HL-60/S4 treated with phorbol 12-myristate 13-acetate at 8.2 ng/mL for 4 days and 3 days (cell line): ENCODE data around the gene CCDC34.

Experiments
- in situ Hi-C: fragments of 300-500 bp; cut with MboI; formaldehyde crosslinking; loops from 2 replicates; pipeline ENCODE4 v1.15.0; 2022; ENCODE audit warnings: low sequenced_read_pairs

Gene CCDC34

DNA sequence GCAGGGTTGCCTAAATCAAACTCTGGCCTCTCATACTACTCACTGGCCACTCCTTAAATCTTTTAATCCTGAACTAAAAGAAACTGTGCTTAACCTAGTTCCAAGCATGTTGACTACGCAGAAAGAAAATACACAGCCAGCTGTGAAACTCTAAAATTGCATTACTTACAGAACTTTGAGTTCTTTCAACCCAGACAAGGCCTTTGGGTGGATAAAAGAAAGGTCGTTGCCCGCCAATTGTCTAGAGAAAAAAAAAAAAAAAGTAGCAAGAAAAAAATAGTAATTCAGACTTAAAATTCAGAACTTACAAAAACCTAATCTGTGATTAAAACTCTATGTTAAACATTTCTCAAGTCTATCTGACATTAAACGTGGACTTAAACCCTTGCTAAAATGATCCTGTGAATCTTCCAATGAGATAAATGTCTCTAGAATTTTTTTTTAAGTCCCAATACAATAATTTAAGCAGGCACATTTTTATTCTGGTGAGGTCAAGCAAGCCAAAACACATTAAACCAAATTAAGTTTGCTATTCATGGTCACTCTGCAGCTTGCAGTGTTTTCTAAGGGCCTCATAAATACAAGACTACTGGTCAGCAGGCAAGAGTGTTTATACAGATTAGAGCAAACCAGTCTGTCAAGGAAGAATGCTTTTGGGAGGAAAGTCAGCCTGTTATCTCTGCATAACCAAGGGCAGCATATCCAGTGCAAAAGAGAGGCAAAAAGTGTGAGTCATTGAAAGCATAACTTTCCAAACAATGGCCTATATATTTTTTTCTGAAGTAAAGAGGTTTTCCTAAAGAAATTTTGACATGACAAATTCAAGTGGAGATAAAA is 29.5 kb upstream of the CCDC34 start:
- in situ Hi-C loops: no loop called here

DNA sequence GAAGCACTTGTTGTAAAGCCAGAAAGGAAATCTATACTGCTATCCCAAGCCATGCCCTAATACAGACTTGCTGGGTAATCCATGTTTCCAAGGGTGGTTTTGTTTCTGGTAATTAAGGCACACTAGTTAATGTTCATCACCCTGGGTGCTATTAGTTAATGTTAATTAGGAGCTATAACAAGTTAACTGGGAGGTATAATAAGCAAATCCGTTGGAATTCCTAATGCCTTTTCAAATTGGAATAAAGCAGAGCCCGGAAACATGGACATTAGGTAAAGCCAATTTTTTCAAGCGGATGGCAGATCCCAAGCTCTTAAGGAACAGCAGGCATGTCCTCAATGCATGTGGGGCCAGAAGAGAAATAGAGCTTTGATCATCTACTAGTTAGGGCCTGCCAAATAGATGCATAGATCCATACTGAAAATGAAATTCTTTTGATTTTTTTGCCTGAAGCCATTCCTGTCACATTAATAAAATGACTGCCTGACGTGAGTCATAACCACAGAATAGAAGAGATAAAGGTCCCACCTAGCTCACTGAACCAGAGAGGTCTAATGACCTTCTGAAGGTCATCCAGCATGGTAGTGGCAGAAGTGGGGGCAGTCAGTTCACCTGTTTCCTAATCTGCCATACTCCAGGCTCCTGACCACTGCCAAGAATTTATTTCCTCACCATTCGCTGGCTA is 28.5 kb upstream of the CCDC34 start:
- in situ Hi-C loops: no loop called here

DNA sequence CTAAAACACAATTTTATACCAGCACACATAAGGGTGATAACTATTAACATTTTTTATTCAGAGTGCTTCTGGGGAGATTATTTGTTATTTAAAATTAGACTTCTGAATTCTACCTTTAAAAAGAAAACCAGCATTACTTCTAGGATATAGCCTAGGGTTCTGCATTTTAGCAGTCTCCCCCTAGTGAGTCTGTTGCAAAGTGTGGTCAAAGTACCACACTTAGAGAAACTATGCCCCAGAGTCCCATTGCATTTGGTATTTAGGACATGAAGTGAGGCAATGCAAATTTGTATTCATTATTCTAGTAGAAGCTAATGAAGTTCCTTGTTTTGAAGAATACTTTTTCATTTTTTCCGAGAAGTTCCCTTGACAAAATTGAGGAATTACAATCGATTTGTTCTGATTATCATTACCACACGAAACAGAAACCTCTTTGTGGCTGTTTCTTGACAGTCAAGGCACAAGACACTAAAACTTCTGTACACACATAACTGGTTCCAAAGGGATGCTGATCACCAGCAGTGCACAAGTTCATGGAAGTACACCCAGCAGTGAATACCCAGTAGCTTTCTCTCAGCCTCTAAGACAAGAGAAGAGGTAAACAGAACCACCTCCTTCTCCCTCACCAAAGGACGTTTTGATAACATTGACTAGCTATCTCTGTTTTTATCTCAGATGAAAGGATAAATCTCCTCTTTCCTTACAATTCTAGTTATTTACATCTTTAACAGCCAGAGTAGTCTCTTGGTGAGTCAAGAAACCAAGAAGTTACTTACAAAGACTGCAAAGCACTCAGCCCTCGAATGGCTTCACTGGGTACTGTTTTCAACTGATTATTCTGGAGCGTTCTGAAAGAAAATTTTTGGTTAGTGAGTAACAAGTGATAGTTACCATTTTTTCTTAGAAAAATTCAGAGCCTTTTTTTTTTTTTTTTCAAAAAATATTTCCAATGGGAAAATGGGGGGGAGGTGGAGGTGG is 27.6 kb upstream of the CCDC34 start:
- in situ Hi-C loops: no loop called here

DNA sequence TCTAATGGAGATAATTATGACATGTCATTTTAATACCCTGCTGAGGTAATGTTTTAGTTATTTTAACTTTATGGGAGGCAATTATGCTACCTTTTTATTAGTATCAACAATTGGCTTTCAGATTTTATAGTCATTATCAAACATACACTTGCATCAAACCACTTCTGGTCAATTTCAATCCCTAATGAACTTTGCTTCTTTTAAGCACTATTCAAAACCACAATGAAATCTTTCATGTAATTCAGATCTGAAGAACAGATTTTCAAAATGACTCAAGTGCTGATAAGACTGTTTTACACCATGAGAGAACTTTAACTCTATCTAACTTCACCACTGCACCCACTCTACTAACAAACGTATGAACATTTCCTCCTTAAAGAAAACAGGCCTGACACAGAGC is 25.9 kb upstream of the CCDC34 start:
- in situ Hi-C loops: no loop called here

DNA sequence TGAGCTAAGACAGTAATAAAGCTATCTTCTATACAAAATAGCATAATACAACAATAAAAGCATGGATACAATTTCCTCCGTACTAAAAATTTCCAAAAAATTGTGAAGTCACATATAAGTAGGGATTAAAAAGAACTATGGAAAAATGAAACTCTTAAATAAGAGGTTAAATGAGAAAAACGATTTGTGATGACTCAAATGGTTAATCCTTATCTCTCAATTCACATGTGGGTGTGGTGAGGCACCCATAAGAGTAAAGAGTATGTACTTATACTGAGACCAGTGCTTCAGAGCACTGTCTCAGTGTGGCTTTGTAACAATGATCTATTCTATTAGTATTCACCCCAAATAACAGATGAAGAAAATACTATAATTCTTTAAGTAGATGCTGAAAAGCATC is 25.0 kb upstream of the CCDC34 start:
- in situ Hi-C loops: no loop called here

DNA sequence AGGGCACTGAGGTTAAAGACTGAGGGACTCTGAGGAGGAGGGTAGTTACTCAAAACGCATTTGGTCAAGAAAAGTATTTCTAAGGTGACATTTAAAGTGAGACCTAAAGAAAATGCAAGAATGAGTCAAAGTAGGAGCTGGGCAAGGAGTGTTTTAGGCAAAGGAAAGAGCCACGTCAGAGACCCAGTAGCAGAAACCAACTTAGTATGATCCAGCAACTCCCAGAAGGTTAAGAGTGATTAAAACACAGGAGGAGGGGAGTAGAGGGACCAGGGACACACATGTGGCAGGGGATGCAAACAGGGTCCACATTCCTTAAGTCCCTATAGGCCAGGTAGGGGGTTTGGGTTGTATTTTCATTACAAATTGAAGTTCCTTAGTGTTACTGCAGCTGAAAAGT is 24.3 kb upstream of the CCDC34 start:
- in situ Hi-C loops: no loop called here

DNA sequence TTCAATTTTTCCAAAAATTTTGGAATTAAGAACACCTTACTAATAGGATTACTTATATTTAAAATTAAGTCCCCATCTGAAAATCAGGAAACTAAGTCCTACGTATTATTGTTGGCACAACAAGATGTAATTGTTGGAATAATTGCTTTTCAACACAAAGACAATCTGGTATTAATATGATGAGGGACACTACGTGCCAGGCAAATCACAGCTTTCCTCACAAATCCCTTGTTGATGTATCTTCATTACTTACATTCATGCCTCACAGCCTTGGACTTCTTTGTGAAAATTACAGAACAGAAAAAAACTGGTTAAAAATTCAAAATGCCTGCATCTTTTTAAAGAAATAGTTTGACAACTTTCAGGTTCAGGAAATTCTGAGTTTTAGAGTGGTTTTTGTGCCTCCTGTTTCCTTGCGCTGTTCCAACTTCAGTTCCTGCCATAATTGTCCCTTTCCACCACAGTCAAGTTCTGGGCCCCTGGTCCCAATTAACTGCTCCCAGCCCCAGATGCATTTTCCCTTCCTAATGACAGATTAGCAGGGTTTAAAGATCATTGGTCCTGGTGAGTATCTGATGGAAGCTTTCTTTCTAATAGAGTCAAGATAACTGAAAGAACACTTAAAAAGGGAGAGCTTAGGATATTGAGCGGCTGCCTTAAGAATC is 23.3 kb upstream of the CCDC34 start:
- in situ Hi-C loops: no loop called here

DNA sequence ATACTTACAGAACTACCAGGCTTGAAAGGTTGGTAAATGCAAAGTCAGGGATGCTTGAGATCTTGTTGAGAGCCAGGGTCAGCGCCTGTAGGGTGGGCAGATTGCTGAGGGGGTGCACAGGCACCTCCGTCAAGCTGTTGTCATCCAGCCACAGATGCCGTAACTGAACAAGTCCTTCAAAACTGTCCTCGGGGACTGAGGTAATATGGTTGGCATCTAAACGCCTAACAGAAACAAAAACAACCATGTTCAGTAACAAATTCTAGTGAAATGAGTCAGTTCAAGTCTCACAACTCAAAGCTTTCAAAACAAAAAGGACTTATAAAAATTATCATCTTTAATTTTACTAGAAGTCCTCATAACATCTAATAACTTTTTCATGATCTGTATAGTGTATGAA is 22.2 kb upstream of the CCDC34 start:
- in situ Hi-C loops: no loop called here

DNA sequence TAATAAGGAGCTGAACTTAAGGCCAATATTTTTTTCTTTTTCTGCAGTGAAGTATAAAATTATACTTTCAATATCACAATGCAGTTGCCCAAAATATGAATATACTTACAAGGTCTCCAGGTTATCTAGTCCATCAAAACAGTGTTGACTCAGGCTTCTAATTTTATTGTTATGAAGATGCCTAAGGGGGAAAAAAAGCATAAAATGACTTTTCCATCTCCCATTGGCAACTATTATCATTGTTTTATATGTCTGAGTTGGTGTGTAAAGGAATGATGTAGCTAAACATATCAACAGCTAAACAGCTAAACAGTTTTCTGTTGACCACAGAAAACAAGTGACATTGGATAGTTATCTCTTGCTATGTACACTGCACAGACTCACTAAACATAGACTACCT is 21.2 kb upstream of the CCDC34 start:
- in situ Hi-C loops: no loop called here

DNA sequence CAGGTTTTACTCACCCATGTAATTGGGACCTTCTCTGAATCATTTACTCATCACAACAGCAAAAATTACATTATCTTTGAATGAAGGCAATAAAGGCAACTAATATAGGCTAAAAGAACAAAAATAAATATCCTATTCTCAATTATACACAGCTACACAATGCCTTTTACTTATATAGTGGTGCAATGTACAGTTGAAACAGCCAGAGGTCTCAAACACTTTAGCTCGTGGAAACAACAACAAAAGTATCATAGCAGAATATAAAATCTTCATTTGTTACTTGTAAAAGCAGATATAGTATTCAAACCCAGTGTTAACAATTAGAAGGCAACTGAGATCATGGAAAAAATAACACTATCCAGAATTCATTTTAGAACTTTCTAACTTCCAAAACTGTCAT is 20.6 kb upstream of the CCDC34 start:
- in situ Hi-C loops: no loop called here

DNA sequence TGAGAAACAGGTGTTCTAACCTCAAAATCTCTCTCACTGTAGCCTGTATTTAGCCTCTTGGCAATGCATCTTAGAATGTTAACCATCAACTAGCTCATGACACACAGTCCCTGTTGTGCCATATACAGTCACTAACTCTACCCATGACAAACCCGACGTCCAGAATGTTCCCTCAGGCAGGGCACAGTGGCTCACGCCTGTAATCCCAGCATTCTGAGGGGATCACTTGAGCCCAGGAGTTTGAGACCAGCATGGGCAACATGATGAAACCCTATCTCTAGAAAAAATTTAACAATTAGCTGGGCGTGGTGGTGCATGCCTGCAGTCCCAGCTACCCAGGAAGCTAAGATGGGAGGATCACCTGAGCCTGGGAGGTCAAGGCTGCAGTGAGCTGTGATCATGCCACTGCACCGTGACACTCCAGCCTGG is 18.2 kb upstream of the CCDC34 start:
- in situ Hi-C loops: no loop called here

DNA sequence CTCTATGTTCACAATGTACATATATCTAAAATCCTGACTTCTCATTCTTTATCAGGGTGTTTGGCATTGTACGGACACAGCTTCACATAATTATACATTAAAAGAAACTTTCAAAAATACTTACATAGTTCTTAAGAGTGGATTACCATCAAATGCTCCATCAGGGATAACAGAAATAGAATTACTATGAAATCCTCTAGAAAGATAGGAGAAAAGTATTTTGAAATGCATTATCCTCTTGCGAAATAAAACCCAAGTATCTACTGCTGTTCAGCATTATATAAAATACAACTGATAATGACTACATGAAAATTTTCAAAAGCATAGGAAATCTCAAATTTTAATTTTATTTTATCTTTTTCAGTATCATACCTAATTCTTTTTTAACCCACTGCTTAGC is 17.8 kb upstream of the CCDC34 start:
- in situ Hi-C loops: no loop called here

DNA sequence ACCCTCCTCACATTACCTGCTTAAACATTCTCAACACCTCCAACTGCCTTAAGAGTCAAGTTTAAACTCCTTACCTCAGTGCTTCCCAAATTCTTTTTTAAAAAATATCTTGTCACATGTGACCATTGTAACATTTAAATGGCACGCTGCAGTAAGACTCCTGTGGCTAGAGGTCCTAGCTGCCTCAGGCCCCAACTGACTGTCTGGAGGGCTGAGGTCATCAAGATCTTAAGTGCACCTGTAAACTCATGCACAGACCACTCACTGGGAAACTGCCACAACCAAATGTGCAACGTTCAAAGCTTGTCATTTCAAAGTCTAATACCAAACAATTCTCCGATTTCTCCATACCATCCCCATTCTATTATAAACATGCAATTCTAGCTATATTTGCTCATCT is 16.4 kb upstream of the CCDC34 start:
- in situ Hi-C loops: no loop called here

DNA sequence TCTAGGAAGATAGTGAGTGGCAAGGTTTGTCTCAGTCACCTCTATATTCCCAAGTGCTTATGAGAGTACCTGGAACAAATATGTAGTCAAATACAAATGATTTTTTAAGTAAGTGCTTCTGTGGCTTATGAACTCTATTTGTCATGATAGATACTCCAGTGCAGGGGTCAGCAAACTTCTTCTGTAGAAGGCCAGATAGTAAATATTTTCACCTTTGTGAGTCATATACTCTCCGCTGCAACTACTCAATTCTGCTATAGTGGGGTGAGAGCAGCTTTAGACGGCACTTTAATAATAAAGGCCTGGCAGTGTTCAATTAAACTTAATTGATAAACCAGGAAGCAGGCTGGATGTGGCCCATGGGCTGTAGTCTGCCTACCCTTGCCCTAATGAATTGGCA is 12.4 kb upstream of the CCDC34 start:
- in situ Hi-C loops: no loop called here

DNA sequence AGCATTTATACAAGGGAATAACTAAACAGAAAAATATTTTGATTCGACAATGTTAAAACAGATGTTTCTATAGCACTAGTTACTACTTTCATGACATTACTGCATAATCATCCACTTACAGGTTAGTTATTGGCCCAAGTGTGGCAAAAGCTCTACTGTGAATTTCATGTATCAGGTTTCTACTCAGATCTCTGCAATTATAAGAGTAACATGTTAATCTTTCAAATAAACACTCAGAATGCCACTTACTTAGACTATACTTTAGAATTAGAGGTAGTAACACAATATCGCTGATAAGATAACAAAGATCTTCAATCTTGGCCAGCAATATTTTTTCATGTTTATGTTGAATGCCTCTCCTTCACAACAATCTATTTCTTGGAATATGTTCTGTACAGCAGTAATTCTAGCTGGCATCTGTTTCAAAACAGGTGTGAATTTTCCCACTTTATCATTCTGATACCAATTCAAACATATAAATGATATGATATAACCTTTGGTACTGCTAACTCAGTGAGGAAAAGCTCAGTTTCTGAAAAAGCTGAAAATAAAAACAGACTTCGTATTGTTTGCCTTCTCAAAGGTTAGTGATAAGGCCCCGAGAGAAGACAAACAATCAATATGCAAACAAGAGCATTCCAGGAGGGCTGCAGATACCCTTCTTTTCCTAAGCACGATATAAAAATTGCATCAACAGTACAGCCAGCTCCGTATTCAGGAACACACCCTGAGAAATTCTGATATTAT is 11.0 kb upstream of the CCDC34 start:
- in situ Hi-C loops: no loop called here

DNA sequence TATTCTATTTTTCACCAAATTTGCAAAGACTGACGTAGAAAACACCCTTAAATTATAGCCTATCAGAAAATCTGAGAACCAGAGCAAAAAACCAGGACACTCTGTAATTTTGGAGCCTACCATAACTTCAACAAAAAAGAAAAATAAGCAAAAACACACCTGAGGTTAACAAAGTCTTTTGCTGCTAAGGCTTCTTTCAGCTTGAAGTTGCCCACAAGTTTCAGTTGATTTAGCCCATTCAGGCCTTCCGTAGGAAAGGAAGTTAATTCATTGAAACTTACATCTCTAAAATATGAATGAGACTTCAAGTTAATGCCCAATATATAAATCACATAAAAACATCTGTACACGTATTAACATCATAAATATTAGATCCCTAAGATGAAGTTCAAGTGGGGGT is 10.4 kb upstream of the CCDC34 start:
- in situ Hi-C loops: no loop called here

DNA sequence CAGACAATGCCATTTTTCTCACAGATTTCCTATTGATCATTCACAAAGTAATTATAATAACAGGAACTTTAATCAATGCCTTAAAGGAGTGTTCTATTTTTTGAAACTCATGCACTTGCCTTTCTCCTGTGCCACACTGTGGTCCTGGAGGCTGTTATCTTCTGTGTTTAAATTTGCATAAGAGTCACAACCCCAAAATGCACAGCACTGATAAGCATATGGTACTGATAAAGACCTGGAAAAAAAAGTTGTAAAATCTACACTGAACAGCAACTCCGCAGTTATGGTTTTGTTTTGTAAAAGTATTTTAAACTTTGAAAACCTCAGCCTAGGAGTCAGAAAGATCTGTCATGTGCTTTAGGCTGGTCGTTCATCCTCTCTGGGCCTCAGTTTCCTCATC is 9.1 kb upstream of the CCDC34 start:
- in situ Hi-C loops: no loop called here

DNA sequence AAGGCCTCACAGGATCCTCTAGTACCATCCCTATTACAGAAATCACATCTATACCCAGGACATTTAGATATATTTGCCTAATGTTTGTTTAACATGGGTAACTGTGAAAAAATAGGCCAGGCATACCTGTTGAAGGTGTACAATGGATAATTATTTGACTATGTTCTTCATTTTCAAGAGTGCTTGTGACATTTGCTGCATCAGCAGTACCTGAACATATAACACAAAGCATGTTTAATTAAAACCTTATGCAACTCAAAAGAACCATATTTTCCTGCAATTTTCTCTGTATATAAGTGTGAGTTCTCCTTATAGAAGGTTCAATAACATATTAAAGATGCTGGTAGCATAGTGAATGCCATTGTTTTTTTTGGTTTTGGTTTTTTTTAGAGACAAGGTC is 8.5 kb upstream of the CCDC34 start:
- in situ Hi-C loops: no loop called here

DNA sequence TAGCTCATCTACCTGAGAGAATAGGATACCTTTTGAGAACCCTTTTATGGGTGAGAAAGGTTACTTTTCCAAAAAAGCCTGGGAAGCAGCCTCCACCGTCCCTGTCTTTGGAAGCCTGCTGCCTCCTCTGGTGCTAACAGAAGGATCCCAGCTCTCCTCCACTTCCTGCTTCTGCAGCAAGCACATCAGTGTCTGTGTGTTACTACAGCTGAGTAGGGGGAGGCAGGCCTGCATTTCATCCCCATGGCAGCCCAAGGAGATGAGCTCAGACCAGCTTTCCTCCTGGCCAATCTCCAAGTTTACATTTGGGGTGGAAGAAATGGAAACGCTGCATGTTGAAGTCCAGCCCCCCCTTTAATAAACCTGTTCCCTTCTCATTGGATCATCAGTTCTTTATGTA is 7.4 kb upstream of the CCDC34 start:
- in situ Hi-C loops: no loop called here

DNA sequence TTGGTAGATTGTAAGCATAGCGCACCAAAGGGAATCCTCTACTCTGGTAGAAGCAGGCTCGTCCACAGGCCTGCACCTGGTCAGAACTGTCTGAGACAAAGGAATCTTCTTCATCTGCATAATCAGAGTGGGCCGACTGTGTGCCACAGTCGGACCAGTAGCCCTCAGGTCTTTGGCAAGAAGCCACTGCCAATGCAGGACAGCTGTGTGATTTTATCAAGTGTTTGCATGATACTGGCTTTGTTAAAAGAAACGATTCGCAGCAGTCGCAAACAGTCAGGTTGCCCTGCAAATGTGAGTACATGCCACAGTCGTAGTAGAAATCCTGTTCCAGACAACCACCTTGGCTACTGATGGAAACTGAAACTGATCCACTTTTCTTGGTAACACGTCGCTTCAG is 4.9 kb upstream of the CCDC34 start:
- in situ Hi-C loops: no loop called here
